WTC11 (cell line): ENCODE data around the gene MYBPH. TPM values are rescaled to one million over a fixed set of nuclear protein-coding genes. Genes with fewer than 3 reads are reported as not detected.

ENCODE experiments used
- ATAC-seq: fragments of 200-7000 bp; cut with Tn5 transposase; 2 replicates; pipeline ENCODE4 v1.10.0; 2021; ENCODE audit warnings: mild to moderate bottlenecking, moderate library complexity
- CTCF ChIA-PET: fragments of 300-600 bp; sonication (Branson Sonifier 250); formaldehyde crosslinking; loops from one replicate; lab custom pipeline; 2021; ENCODE audit warnings: antibody characterized with exemption; lab: Charles Lee
- POLR2A ChIA-PET: fragments of 350-600 bp; sonication (Branson Sonifier 250); formaldehyde crosslinking; loops from one replicate; lab custom pipeline; 2021; ENCODE audit warnings: antibody characterized with exemption; lab: Charles Lee
- DNase-seq: peaks from one replicate; pipeline ENCODE4 v3.0.0; 2021; ENCODE audit warnings: low spot score
- H3K27ac Mint-ChIP-seq: 2 replicates; pipeline ENCODE4 v1.8.0; 2021; ENCODE audit warnings: mixed read lengths
- H3K27me3 Mint-ChIP-seq: 2 replicates; pipeline ENCODE4 v1.8.0; 2021; ENCODE audit warnings: low read depth, mild to moderate bottlenecking, moderate library complexity, mixed read lengths
- H3K36me3 Mint-ChIP-seq: 2 replicates; pipeline ENCODE4 v1.8.0; 2021; ENCODE audit warnings: mixed read lengths
- H3K4me1 Mint-ChIP-seq: 2 replicates; pipeline ENCODE4 v1.8.0; 2022; ENCODE audit warnings: mixed read lengths
- H3K4me3 Mint-ChIP-seq: 2 replicates; pipeline ENCODE4 v1.8.0; 2021; ENCODE audit warnings: mild to moderate bottlenecking, moderate library complexity, mixed read lengths
- H3K9me3 Mint-ChIP-seq: 2 replicates; pipeline ENCODE4 v1.8.0; 2021; ENCODE audit warnings: mixed read lengths
- ELF4 ChIP-seq: sonication (generic); formaldehyde crosslinking; IDR thresholded peaks from 2 replicates; pipeline ENCODE4 v1.8.1; 2022; ENCODE audit warnings: low read depth, mild to moderate bottlenecking, moderate library complexity, missing genetic modification reagents
- GRHL2 ChIP-seq: fragments of 250-450 bp; sonication (Bioruptor Pico); IDR thresholded peaks from 2 replicates; pipeline ENCODE4 v1.8.0; 2022; ENCODE audit warnings: mild to moderate bottlenecking, moderate library complexity; ENCODE audit not compliant: insufficient replicate concordance, severe bottlenecking
- JUN ChIP-seq: sonication (generic); formaldehyde crosslinking; IDR thresholded peaks from 2 replicates; pipeline ENCODE4 v1.8.0; 2023; ENCODE audit warnings: mild to moderate bottlenecking, missing genetic modification reagents
- MAX ChIP-seq: sonication (generic); formaldehyde crosslinking; IDR thresholded peaks from 2 replicates; pipeline ENCODE4 v1.8.0; 2022; ENCODE audit warnings: mild to moderate bottlenecking, missing genetic modification reagents
- NFE2L1 ChIP-seq: sonication (generic); formaldehyde crosslinking; IDR thresholded peaks from 2 replicates; pipeline ENCODE4 v1.8.1; 2023; ENCODE audit warnings: missing genetic modification reagents
- OVOL2 ChIP-seq: fragments of 250-450 bp; sonication (Bioruptor Pico); IDR thresholded peaks from 2 replicates; pipeline ENCODE4 v1.9.0; 2021; ENCODE audit warnings: mild to moderate bottlenecking, borderline replicate concordance
- PRRX2 ChIP-seq: fragments of 250-450 bp; sonication (Bioruptor Pico); IDR thresholded peaks from 2 replicates; pipeline ENCODE4 v1.8.0; 2021; ENCODE audit warnings: mild to moderate bottlenecking
- SMAD3 ChIP-seq: sonication (generic); formaldehyde crosslinking; IDR thresholded peaks from 2 replicates; pipeline ENCODE4 v1.8.0; 2022; ENCODE audit warnings: missing genetic modification reagents, mild to moderate bottlenecking, borderline replicate concordance
- TEAD4 ChIP-seq: sonication (generic); formaldehyde crosslinking; IDR thresholded peaks from 2 replicates; pipeline ENCODE4 v1.8.0; 2022; ENCODE audit warnings: mild to moderate bottlenecking, missing genetic modification reagents
- ZNF219 ChIP-seq: sonication (generic); formaldehyde crosslinking; IDR thresholded peaks from 2 replicates; pipeline ENCODE4 v1.8.0; 2023; ENCODE audit warnings: missing genetic modification reagents, mild to moderate bottlenecking, borderline replicate concordance
- ZNF317 ChIP-seq: sonication (generic); formaldehyde crosslinking; IDR thresholded peaks from 2 replicates; pipeline ENCODE4 v1.8.1; 2023; ENCODE audit warnings: low read depth, mild to moderate bottlenecking, moderate library complexity, missing genetic modification reagents, borderline replicate concordance
- total RNA-seq: library from RNA; stranded (reverse); gene quantifications from 3 replicates; pipeline ENCODE4 v1.2.3, GENCODE V29; 2021
- TF ChIP-seq, protein P1 (sequence below): sonication (generic); formaldehyde crosslinking; IDR thresholded peaks from 2 replicates; pipeline ENCODE4 v1.8.1; 2022; ENCODE audit warnings: missing genetic modification reagents, borderline replicate concordance
- TF ChIP-seq, protein P2 (sequence below): sonication (generic); formaldehyde crosslinking; IDR thresholded peaks from 2 replicates; pipeline ENCODE4 v1.8.0; 2023; ENCODE audit warnings: missing genetic modification reagents, mild to moderate bottlenecking, borderline replicate concordance
- TF ChIP-seq, protein P3 (sequence below): sonication (generic); formaldehyde crosslinking; IDR thresholded peaks from 2 replicates; pipeline ENCODE4 v1.8.1; 2022; ENCODE audit warnings: low read depth, mild to moderate bottlenecking, moderate library complexity, missing genetic modification reagents, borderline replicate concordance
- TF ChIP-seq, protein P4 (sequence below): fragments of 250-450 bp; sonication (Bioruptor Pico); IDR thresholded peaks from 2 replicates; pipeline ENCODE4 v1.9.0; 2021; ENCODE audit warnings: moderate library complexity, mild to moderate bottlenecking, inconsistent platforms, borderline replicate concordance
- TF ChIP-seq, protein P5 (sequence below): sonication (generic); formaldehyde crosslinking; IDR thresholded peaks from 2 replicates; pipeline ENCODE4 v1.8.1; 2023; ENCODE audit warnings: mild to moderate bottlenecking, missing genetic modification reagents, borderline replicate concordance

The MYBPH gene
- total RNA-seq, 1 experiment from 2014 or later = not detected

- Mint-ChIP-seq H3K4me1 (peaks cover 13% of the 10 kb centered on the region), H3K36me3 (no peaks in the 10 kb centered on the region), H3K27ac (no peak overlapping the region), H3K9me3 (no peaks in the 10 kb centered on the region), H3K4me3 (no peak overlapping the region), H3K27me3 (no peaks in the 10 kb centered on the region; the same call in 1 of the 2 replicates)
- DNase-seq (no peak), ATAC-seq (no peak)
- ChIA-PET CTCF (interaction anchor here (1.0 to 5.9 kb wide), 11 partner anchors 11 to 129 kb away, joined by 3 to 110 read pairs (median 3); no protein-coding TSS in a partner anchor), POLR2A (no interaction called here)
- TF ChIP-seq, protein P1, sequence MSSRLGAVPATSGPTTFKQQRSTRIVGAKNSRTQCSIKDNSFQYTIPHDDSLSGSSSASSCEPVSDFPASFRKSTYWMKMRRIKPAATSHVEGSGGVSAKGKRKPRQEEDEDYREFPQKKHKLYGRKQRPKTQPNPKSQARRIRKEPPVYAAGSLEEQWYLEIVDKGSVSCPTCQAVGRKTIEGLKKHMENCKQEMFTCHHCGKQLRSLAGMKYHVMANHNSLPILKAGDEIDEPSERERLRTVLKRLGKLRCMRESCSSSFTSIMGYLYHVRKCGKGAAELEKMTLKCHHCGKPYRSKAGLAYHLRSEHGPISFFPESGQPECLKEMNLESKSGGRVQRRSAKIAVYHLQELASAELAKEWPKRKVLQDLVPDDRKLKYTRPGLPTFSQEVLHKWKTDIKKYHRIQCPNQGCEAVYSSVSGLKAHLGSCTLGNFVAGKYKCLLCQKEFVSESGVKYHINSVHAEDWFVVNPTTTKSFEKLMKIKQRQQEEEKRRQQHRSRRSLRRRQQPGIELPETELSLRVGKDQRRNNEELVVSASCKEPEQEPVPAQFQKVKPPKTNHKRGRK (CRISPR knock-in tag) = no peak
- TF ChIP-seq TEAD4 (CRISPR knock-in tag) = no peak
- TF ChIP-seq NFE2L1 (CRISPR knock-in tag) = no peak
- no peak for TF ChIP-seq ZNF219 (CRISPR knock-in tag)
- no peak for TF ChIP-seq OVOL2 (CRISPR knock-in tag)
- TF ChIP-seq, protein P2, sequence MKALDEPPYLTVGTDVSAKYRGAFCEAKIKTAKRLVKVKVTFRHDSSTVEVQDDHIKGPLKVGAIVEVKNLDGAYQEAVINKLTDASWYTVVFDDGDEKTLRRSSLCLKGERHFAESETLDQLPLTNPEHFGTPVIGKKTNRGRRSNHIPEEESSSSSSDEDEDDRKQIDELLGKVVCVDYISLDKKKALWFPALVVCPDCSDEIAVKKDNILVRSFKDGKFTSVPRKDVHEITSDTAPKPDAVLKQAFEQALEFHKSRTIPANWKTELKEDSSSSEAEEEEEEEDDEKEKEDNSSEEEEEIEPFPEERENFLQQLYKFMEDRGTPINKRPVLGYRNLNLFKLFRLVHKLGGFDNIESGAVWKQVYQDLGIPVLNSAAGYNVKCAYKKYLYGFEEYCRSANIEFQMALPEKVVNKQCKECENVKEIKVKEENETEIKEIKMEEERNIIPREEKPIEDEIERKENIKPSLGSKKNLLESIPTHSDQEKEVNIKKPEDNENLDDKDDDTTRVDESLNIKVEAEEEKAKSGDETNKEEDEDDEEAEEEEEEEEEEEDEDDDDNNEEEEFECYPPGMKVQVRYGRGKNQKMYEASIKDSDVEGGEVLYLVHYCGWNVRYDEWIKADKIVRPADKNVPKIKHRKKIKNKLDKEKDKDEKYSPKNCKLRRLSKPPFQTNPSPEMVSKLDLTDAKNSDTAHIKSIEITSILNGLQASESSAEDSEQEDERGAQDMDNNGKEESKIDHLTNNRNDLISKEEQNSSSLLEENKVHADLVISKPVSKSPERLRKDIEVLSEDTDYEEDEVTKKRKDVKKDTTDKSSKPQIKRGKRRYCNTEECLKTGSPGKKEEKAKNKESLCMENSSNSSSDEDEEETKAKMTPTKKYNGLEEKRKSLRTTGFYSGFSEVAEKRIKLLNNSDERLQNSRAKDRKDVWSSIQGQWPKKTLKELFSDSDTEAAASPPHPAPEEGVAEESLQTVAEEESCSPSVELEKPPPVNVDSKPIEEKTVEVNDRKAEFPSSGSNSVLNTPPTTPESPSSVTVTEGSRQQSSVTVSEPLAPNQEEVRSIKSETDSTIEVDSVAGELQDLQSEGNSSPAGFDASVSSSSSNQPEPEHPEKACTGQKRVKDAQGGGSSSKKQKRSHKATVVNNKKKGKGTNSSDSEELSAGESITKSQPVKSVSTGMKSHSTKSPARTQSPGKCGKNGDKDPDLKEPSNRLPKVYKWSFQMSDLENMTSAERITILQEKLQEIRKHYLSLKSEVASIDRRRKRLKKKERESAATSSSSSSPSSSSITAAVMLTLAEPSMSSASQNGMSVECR = no peak
These were observed 6.6 kb downstream of the MYBPH start for GRCh38 chr1:203168991-203169390.

DNA sequence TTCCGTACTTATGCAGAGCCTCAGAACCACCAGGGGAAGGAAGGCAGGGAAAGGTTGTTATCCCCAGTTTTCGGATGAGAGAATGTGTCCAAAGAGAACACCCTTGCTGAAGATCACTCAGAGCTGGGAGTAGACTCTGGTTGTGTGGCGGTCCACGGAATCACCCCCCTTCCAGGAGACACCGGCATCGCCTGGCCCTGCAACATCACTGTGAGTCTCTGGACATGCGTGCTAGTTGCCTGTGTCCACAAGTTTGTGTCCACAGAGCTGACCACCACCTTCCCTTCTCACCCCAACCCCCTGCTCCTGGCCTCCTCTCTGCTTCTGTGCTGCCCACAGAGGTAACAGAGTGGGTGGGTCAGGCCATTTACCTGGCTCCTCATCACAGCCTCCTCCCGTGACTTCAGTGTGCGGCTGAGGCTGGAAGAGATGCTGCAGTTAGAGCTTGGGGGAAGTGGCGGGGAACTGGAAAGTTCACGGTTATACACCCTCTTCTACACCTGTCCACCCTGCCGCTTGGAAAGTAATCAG, 7.3 kb downstream of the MYBPH start:
- H3K27me3 Mint-ChIP-seq = no peaks in the 10 kb centered on the region; the same call in 1 of the 2 replicates
- peaks cover 7% of the 10 kb centered on the region for H3K4me1 Mint-ChIP-seq
- ATAC-seq (no peak), DNase-seq (no peak)
- TF ChIP-seq ELF4 (CRISPR knock-in tag) (no peak), SMAD3 (no peak), JUN (no peak), ZNF219 (CRISPR knock-in tag) (no peak)
- TF ChIP-seq, protein P3, sequence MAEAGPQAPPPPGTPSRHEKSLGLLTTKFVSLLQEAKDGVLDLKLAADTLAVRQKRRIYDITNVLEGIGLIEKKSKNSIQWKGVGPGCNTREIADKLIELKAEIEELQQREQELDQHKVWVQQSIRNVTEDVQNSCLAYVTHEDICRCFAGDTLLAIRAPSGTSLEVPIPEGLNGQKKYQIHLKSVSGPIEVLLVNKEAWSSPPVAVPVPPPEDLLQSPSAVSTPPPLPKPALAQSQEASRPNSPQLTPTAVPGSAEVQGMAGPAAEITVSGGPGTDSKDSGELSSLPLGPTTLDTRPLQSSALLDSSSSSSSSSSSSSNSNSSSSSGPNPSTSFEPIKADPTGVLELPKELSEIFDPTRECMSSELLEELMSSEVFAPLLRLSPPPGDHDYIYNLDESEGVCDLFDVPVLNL (CRISPR knock-in tag) = no peak
- TF ChIP-seq, protein P4, sequence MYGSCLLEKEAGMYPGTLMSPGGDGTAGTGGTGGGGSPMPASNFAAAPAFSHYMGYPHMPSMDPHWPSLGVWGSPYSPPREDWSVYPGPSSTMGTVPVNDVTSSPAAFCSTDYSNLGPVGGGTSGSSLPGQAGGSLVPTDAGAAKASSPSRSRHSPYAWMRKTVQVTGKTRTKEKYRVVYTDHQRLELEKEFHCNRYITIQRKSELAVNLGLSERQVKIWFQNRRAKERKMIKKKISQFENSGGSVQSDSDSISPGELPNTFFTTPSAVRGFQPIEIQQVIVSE (CRISPR knock-in tag) = no peak
- CTCF ChIA-PET = interaction anchor here (1.0 to 3.3 kb wide), 9 partner anchors 10 to 129 kb away, joined by 3 to 25 read pairs (median 3); no protein-coding TSS in a partner anchor
- no peak overlapping the region for H3K4me3 Mint-ChIP-seq
- no peak overlapping the region for H3K27ac Mint-ChIP-seq
- POLR2A ChIA-PET = no interaction called here
- H3K9me3 Mint-ChIP-seq = no peaks in the 10 kb centered on the region
- no peaks in the 10 kb centered on the region for H3K36me3 Mint-ChIP-seq

GRCh38 chr1:203167913-203168200, 7.8 kb downstream of the MYBPH start:
- H3K36me3 Mint-ChIP-seq = no peaks in the 10 kb centered on the region
- CTCF ChIA-PET = interaction anchor here (1.0 to 3.3 kb wide), 5 partner anchors 42 to 128 kb away, joined by 3 to 25 read pairs (median 14); no protein-coding TSS in a partner anchor
- peaks cover 7% of the 10 kb centered on the region; the same call in 1 of the 2 replicates for H3K4me1 Mint-ChIP-seq
- H3K27me3 Mint-ChIP-seq = no peaks in the 10 kb centered on the region; the same call in 1 of the 2 replicates
- ATAC-seq (no peak), DNase-seq (no peak)
- TF ChIP-seq PRRX2 (CRISPR knock-in tag) = no peak
- no peak for TF ChIP-seq MAX (CRISPR knock-in tag)
- TF ChIP-seq ZNF317 = no peak
- TF ChIP-seq GRHL2 (CRISPR knock-in tag) = no peak
- TF ChIP-seq ELF4 (CRISPR knock-in tag) = no peak
- TF ChIP-seq, protein P5, sequence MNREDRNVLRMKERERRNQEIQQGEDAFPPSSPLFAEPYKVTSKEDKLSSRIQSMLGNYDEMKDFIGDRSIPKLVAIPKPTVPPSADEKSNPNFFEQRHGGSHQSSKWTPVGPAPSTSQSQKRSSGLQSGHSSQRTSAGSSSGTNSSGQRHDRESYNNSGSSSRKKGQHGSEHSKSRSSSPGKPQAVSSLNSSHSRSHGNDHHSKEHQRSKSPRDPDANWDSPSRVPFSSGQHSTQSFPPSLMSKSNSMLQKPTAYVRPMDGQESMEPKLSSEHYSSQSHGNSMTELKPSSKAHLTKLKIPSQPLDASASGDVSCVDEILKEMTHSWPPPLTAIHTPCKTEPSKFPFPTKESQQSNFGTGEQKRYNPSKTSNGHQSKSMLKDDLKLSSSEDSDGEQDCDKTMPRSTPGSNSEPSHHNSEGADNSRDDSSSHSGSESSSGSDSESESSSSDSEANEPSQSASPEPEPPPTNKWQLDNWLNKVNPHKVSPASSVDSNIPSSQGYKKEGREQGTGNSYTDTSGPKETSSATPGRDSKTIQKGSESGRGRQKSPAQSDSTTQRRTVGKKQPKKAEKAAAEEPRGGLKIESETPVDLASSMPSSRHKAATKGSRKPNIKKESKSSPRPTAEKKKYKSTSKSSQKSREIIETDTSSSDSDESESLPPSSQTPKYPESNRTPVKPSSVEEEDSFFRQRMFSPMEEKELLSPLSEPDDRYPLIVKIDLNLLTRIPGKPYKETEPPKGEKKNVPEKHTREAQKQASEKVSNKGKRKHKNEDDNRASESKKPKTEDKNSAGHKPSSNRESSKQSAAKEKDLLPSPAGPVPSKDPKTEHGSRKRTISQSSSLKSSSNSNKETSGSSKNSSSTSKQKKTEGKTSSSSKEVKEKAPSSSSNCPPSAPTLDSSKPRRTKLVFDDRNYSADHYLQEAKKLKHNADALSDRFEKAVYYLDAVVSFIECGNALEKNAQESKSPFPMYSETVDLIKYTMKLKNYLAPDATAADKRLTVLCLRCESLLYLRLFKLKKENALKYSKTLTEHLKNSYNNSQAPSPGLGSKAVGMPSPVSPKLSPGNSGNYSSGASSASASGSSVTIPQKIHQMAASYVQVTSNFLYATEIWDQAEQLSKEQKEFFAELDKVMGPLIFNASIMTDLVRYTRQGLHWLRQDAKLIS = no peak
- H3K4me3 Mint-ChIP-seq = no peak overlapping the region
- POLR2A ChIA-PET = no interaction called here
- H3K27ac Mint-ChIP-seq = no peak overlapping the region
- no peaks in the 10 kb centered on the region for H3K9me3 Mint-ChIP-seq
